ENCODE measurements around the gene ZNF418.
"Not testable (repeated sequence)": the region's sequence is repeated elsewhere in the genome, so short reads cannot be mapped to it uniquely, and the experiment has no call there.

Gene ZNF418

GRCh38 chr19:57886046-57886445 is 49.2 kb downstream of the ZNF418 start:
- DNase-seq (ENCODE audit: low spot score) = no peak
- ChIA-PET POLR2A (ENCODE audit: low non-redundant PET) (no interaction called here), CTCF (no interaction called here)
- no peak overlapping the region for H3K27ac ChIP-seq
- no peak for TF ChIP-seq CTCF (conservative IDR thresholded peaks at IDR 0.05; ENCODE audit: low read depth)

GRCh38 chr19:57873883-57874799 is 61.1 kb downstream of the ZNF418 start:
- DNase-seq (ENCODE audit: low spot score); CTCF ChIA-PET; H3K27ac ChIP-seq; POLR2A ChIA-PET (ENCODE audit: low non-redundant PET): not testable (repeated sequence)

DNA sequence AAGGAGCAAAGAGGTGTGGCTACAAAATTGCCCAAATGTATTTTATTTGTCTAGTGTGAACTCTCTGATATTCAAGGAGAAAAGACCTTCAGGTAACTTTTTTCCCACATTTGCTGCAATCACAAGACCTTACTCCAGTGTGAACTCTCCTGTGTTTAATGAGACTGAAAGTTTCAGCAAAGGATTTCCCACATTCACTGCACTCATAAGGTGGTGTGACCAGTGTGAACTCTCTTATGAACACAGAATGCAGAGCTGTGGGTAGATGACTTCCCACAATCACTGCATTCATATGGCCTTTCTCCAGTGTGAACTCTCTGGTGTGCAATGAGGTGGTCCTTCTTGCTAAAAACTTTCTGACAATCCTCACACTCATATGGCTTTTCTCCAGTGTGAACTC is 62.8 kb downstream of the ZNF418 start:
- ChIA-PET POLR2A (ENCODE audit: low non-redundant PET) (no interaction called here), CTCF (interaction anchor here (0.6 kb wide), 1 partner anchor 402 kb away, joined by 7 read pairs; no protein-coding TSS in a partner anchor)
- no peak for TF ChIP-seq CTCF (conservative IDR thresholded peaks at IDR 0.05; ENCODE audit: low read depth)
- H3K27ac ChIP-seq = no peak overlapping the region
- no peak for DNase-seq (ENCODE audit: low spot score)
